ENCODE results near the gene SLC23A1.
"Not testable (repeated sequence)": the region's sequence is repeated elsewhere in the genome, so short reads cannot be mapped to it uniquely, and the experiment has no call there.

SLC23A1 gene

GRCh38 chr5:139383275-139383992 lies at the start of gene SLC23A1:
Gene SLC23A1, minus strand, starts transcription at chr5:139383297. Its CDS starts 44 bp downstream, at chr5:139383253.
- DNase-seq (ENCODE audit: low read depth), result no peak

GRCh38 chr5:139431706-139432105 lies 48.6 kb upstream of the SLC23A1 start:
- no peak for DNase-seq (ENCODE audit: low read depth)

GRCh38 chr5:139430015-139430414 lies 46.9 kb upstream of the SLC23A1 start:
- no peak for DNase-seq (ENCODE audit: low read depth)

- DNase-seq (ENCODE audit: low read depth), result no peak
Observed at GRCh38 chr5:139426203-139426885, 43.2 kb upstream of the SLC23A1 start.

- DNase-seq (ENCODE audit: low read depth), result no peak
Observed at GRCh38 chr5:139425497-139425896, 42.4 kb upstream of the SLC23A1 start.

GRCh38 chr5:139422307-139422893 lies 39.3 kb upstream of the SLC23A1 start:
- peak; percentile 24 for DNase-seq (ENCODE audit: low read depth)

- DNase-seq (ENCODE audit: low read depth), result no peak
Observed at GRCh38 chr5:139419226-139420192, 36.4 kb upstream of the SLC23A1 start.

GRCh38 chr5:139418793-139419192 lies 35.7 kb upstream of the SLC23A1 start:
- no peak for DNase-seq (ENCODE audit: low read depth)

GRCh38 chr5:139417214-139417613 lies 34.1 kb upstream of the SLC23A1 start:
- DNase-seq (ENCODE audit: low read depth), result no peak

GRCh38 chr5:139416651-139417050 lies 33.6 kb upstream of the SLC23A1 start:
- no peak for DNase-seq (ENCODE audit: low read depth)

GRCh38 chr5:139415869-139416268 lies 32.8 kb upstream of the SLC23A1 start:
- no peak for DNase-seq (ENCODE audit: low read depth)

- no peak for DNase-seq (ENCODE audit: low read depth)
Observed at GRCh38 chr5:139415221-139415861, 32.2 kb upstream of the SLC23A1 start.

GRCh38 chr5:139414581-139415130 lies 31.6 kb upstream of the SLC23A1 start:
- no peak for DNase-seq (ENCODE audit: low read depth)

GRCh38 chr5:139413963-139414362 lies 30.9 kb upstream of the SLC23A1 start:
- no peak for DNase-seq (ENCODE audit: low read depth)

GRCh38 chr5:139413153-139413552 lies 30.1 kb upstream of the SLC23A1 start:
- DNase-seq (ENCODE audit: low read depth), result no peak

- DNase-seq (ENCODE audit: low read depth), result no peak
Observed at GRCh38 chr5:139410993-139411828, 28.1 kb upstream of the SLC23A1 start.

GRCh38 chr5:139410121-139410992 lies 27.3 kb upstream of the SLC23A1 start:
- DNase-seq (ENCODE audit: low read depth), result no peak

GRCh38 chr5:139409116-139409515 lies 26.0 kb upstream of the SLC23A1 start:
- DNase-seq (ENCODE audit: low read depth), result not testable (repeated sequence)

GRCh38 chr5:139408191-139408590 lies 25.1 kb upstream of the SLC23A1 start:
- DNase-seq (ENCODE audit: low read depth), result no peak

Data from activated gamma-delta T cell treated with anti-CD3 and anti-CD28 coated beads, Interleukin-2, amount 50 U/mL, for 16 hours (primary cell).